Stimulated activated CD8-positive, alpha-beta memory T cell treated with anti-CD3 and anti-CD28 coated beads, Interleukin-12 subunit alpha, Interleukin-12 subunit beta, amount 100 ng/mL, for 24 hours (primary cell): ENCODE measurements around the gene COL3A1.

Source experiments
- DNase-seq: peaks from one replicate; pipeline ENCODE4 v3.0.0-alpha.2; 2020; ENCODE audit errors: extremely low read depth

The COL3A1 gene

DNA sequence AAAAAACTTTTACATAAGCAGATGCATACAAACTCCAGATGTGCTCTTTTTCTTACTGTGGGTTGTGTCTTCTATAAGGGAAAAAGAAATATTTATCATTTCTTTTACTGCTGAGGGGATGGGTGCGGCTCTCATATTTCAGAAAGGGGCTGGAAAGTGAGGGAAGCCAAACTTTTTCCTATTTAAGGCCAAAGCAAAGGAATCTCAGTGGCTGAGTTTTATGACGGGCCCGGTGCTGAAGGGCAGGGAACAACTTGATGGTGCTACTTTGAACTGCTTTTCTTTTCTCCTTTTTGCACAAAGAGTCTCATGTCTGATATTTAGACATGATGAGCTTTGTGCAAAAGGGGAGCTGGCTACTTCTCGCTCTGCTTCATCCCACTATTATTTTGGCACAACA lies at the start of gene COL3A1:
COL3A1 (plus strand) TSS at position 210 of the 400 bp plus-strand sequence; CDS start at position 327, 117 bp downstream.
- no peak for DNase-seq

- DNase-seq: no peak
Measured at GRCh38 chr2:188928643-188929042, 45.5 kb upstream of the COL3A1 start.

GRCh38 chr2:188931361-188931760 lies 42.8 kb upstream of the COL3A1 start:
- no peak for DNase-seq

DNA sequence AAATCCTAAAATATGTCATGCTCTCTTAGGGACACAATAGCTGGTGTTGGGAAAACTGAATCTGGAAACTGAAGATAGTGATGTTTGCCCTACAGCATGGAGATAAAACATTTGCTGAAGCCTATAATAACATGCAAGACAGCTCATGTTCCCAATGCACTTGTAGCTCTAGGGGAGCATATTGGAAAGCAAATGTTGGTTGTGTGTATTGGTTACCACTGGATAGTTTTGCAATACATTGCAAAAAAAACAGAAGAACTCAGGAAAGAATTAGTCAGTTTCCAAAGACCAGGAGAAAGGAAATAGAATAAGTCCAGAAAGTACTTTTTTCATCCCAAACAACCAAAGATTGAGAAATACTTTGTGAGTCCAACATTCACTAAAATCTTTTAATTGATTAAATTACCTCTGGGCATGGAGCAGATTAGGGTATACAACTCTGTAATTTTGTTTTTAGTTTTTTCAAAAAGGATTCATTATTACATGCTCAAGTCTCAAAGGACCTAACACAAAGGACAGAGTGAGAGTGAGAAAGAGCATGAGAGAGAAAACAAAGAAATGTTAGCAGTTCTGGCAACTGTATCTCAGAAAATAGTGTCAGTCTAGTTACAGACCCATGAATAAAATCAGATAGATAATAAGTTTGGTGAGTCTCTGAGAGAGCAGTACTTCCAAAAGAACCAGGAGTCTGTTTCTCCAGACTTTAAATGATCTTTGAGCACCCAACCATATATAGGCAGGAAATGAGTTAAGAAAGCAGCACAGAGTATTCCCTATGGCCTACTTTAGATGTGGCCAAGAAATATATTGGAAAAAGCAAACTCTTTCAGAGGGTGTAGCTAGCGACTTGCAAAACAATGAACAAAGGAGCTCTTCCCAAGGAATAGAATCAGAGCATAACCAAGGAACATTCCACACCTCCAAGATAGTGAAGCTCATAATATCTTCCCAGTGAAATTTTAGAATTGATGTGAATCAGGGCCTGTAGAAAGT lies 36.6 kb upstream of the COL3A1 start:
- no peak for DNase-seq

GRCh38 chr2:188940171-188940570 lies 34.0 kb upstream of the COL3A1 start:
- DNase-seq: no peak

DNA sequence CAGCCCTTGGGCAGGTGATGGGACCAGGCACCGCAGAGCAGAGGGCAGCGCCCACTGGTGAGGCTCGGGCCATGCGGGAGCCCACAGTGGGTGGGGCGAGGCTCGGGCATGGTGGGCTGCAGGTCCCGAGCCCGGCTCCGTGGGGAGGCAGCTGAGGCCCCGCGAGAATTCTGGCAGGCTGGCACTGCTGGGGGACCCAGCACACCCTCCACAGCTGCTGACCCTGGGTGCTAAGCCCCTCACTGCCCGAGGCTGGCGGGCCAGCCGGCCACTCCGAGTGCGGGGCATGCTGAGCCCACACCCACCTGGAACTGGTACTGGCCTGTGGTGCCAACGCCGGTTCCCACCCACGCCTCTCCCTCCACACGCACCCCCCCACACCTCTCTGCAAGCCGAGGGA lies 29.7 kb upstream of the COL3A1 start:
- no peak for DNase-seq

DNA sequence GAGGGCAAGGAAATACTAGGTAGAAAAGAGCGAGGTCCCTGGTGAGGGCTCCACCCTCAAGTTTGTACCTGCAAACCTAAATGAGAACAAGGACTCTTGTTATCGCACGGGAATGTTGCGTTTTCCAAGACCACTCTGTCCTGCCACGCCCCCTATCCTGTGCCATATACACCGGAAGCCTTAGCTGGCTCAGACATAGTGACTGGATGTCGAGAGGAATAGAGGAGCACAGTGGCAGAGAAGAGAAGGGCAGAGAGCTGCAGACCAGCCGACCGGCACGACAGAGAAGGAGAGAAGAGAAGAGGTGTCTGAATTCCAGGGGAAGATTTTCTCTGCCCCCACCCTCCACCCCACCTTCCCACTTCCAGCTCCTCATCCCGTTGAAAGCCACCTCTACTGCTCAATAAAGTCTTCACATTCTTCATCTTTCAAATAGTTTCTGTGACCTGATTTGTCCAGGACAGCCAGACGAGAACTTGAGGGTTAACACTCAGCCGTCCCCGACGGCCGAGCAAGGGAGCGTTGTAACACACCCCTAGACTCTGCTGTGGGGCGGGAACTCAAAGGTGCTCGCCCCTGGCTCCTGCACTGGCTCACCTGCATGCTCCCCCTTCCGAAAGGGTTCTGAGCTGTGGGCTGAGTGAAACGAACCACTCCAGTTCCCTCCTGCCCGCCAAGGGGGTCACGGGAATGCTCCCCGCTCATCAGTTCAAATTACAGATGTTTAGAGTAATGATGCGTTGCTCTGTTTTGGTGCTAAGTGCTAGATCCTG lies 24.9 kb upstream of the COL3A1 start:
- DNase-seq: no peak

GRCh38 chr2:188952901-188953300 lies 21.3 kb upstream of the COL3A1 start:
- no peak for DNase-seq

DNA sequence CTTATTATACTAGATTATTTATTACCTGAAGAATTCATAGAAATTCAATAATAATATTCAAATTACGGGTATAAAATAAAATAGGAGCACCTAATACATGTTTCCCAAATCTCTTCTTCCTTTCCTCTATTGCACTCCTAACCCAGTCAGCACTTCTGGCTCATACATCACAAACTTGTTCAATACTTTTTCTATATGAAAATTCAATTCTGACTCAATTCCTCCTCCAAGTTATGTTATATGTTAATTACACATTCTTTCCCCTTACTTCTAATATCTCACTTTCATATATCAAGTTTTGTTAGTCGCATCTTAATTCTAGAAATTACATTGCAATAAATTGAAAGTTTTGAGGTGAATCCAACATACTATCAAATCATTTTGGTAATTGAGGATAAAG lies 17.9 kb upstream of the COL3A1 start:
- no peak for DNase-seq

DNA sequence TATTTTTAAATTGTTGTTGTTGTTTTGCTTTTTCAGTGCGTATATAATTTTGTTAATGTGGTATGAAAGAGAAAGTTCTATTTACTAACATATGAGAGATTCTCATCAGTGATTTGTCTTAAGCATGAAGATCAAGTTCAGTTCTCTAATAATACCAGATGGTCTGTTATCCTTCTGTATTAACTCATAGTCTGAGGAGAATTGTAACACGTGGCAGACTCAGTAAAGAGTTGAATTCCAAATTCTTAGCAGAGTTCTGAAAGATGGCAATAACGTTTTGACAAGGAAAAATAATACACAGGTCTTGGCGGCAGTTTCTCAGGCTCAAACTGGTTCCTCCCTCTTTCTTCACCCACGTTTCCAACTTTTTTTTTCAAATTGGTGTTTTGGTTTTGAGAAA lies 17.2 kb upstream of the COL3A1 start:
- DNase-seq: no peak

DNA sequence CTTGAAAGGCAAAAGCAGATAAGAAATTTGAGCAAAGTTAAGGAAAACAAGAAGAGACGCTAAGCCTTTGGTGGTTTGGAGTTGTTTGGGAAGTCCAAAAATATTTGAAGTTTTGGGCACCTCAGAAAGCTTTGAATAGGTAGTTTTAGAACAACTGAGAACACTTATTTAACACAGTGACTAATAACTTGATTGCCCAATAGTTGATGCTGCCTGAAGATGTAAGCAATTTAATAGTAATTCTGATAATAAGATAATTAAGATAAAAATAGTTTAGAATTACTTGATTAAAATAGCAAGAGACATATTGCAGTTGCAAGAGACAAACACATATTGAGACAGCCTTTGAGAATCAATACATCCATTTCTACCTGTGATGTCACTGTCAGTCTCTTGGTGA lies 16.5 kb upstream of the COL3A1 start:
- no peak for DNase-seq

DNA sequence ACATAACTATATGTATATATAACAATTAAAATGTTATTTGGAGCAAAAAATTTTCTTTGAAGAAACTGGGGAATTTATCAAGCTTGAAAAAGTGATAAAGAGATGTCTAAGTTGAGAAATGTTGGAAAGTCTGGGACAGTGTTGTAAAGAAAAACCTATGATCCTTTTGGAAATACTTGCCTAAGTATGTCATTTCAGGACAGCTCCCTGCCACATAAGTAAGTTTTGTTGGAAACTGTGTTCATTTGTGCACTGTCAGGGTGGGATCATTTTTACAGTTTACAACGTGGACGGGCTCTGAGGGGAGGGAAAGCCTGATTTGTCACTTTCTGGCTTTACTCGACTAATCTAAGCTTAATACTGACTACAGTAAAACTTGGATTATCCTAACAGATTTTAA lies 10.4 kb upstream of the COL3A1 start:
- no peak for DNase-seq

GRCh38 chr2:188964976-188965546 lies 9.1 kb upstream of the COL3A1 start:
- no peak for DNase-seq

DNA sequence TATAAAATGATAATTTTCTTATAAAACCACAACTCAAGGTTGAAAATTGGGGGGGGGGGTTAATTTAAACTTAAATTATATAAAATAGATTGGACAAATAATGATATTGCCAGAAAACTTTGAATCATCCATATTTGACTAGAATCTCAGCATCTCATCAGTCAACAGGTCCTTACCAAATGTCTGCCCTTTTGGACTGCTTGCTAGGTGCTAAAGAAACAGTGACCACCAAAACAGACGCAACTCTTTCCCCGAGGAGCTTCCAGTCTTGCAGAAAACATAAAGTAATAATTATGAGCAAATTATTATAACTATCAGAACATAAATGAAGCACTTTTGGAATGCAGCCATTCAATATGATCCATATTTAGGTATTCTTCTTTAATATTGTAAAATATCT lies 8.6 kb upstream of the COL3A1 start:
- no peak for DNase-seq

DNA sequence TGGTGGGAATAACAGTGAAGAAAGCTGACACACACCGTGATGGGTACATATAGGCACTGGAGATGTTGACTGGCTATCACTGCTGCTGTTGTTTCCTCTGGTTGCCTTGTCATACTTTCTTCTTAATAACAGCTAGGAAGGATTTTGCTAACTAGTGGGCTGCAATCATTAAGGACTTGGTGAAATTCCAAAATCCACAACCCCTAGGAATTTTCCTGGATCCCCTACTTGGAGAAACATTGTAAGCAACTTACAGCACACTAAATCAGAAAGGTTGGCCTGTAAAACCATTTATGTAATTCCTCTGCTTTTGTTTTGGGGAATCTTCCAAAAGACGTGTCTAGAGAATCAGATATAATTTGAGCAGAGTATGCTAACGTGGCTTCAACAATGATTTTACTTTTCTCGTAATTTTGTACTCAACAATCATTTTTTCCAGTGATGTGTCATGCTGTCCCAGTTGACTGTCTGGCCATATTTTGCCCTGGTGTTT lies 8.0 kb upstream of the COL3A1 start:
- no peak for DNase-seq

GRCh38 chr2:188966728-188967440 lies 7.3 kb upstream of the COL3A1 start:
- no peak for DNase-seq

DNA sequence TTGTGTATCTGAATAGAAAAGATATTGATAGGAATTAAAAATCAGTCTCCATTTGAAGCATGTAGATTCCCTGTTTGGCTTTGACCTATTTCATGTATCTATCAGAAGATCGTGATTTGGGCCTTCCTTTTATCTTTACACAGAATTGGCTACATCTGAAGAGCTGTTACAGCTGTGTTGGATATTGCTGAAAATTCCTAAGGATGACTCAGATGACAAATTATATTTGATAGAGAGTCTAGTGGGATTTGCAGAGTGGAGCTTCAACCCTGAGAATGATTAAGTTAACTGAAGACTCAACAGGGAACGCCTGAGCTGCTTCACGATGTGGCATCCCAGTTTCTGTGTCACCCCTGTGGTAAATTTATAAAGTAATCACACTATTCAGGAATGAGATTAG lies 4.9 kb upstream of the COL3A1 start:
- DNase-seq: no peak

DNA sequence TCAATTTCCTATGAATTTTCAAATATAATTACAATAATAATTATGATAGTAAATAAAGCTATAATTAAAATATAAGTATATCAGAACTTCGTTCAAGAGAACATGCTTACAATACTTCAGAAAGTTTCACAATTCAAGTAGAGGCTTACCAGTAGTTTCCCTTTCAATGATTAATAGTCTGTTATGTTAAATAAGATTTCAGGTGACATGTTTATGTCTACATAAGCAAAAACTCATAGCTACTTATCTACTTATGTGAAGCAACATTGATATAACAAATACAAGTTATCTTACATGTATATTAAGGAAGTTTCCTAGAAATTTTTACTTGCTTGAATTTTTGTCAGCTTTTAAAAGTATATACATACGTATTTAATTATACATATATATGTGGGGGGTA lies 4.5 kb upstream of the COL3A1 start:
- DNase-seq: no peak

DNA sequence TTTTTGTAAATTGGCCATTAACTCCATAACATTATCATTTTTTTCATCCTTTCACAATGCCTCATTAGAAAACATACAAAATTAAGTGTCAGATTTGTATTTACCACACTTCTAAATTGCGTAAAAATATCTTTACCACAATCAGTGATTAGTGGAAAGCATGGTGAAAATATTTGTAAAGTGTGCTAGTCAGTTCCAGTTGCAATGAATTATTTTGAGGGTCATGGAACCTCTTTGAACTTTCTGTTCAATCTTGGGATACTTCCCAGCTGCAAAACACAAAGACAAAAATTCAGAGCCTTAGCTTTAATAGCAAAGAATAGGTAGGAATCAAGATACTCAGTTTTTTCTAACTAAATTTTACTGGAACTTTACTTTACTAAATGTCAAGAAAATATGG lies 4.0 kb upstream of the COL3A1 start:
- DNase-seq: no peak

GRCh38 chr2:188971432-188971861 lies 2.7 kb upstream of the COL3A1 start:
- no peak for DNase-seq

DNA sequence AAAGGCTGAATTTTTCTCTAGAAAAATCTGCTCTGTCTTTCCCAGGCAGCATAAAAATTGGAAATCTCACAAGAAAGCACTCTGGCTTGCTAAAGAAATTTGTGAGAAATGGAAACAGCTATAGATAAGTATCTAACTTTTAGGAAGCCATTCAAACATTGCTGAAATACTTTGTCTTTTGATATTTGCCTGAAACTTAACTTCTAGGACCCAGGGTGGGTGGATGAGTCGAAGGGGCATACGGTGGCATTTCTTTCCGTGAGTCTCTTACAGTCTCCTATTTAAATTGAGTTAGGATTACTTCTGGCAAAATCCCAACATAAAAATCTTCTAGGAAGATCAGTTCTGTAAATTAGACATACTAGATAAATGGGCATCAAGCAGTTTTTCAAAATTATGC lies 532 bp upstream of the COL3A1 start:
- no peak for DNase-seq
